ENCODE measurements around the gene ZNF197. TPM values are rescaled to one million over a fixed set of nuclear protein-coding genes. Genes with fewer than 3 reads are reported as not detected.
A peak's percentile ranks its signal among the peaks of the same experiment; 100 is the strongest.
"Not testable (repeated sequence)": the region's sequence is repeated elsewhere in the genome, so short reads cannot be mapped to it uniquely, and the experiment has no call there.

The ZNF197 gene
- total RNA-seq, 2 experiments from 2014 or later: 13.2 to 14.8 TPM

DNA sequence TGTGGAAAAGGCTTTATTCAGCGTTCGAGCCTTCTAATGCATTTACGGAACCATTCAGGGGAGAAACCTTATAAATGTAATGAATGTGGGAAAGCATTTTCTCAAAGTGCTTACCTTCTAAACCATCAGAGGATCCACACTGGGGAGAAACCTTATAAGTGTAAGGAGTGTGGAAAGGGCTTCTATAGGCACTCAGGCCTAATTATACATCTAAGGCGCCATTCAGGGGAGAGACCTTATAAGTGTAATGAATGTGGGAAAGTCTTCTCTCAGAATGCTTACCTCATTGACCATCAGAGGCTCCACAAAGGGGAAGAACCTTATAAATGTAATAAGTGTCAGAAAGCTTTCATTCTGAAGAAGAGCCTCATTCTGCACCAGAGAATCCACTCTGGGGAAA lies 17.5 kb downstream of the ZNF197 start:
- H3K9me3 Mint-ChIP-seq: peaks cover 69% of the 10 kb centered on the region
- ChIA-PET POLR2A (no interaction called here), CTCF (no interaction called here)
- no peak overlapping the region for H3K4me3 Mint-ChIP-seq
- H3K27ac Mint-ChIP-seq: no peak overlapping the region
- DNase-seq: no peak
- H3K27me3 Mint-ChIP-seq: no peaks in the 10 kb centered on the region
- H3K4me1 Mint-ChIP-seq: no peaks in the 10 kb centered on the region
- peaks cover 83% of the 10 kb centered on the region for H3K36me3 Mint-ChIP-seq (ENCODE audit: low read depth)

DNA sequence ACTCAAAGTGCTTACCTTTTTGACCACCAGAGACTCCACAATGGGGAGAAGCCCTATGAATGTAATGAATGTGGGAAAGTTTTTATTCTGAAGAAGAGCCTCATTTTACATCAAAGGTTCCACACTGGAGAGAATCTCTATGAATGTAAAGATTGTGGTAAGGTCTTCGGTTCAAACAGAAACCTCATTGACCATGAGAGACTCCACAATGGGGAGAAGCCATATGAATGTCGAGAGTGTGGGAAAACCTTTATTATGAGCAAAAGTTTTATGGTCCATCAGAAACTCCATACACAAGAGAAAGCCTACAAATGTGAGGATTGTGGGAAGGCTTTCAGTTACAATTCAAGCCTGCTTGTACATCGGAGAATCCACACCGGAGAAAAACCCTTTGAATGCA lies 18.2 kb downstream of the ZNF197 start:
- H3K4me3 Mint-ChIP-seq: no peak overlapping the region
- ChIA-PET POLR2A (no interaction called here), CTCF (no interaction called here)
- H3K27me3 Mint-ChIP-seq: peaks cover under 1% of the 10 kb centered on the region
- peaks cover 5% of the 10 kb centered on the region for H3K4me1 Mint-ChIP-seq
- peaks cover 83% of the 10 kb centered on the region for H3K36me3 Mint-ChIP-seq (ENCODE audit: low read depth)
- no peak for DNase-seq
- H3K9me3 Mint-ChIP-seq: peaks cover 71% of the 10 kb centered on the region
- H3K27ac Mint-ChIP-seq: no peak overlapping the region

DNA sequence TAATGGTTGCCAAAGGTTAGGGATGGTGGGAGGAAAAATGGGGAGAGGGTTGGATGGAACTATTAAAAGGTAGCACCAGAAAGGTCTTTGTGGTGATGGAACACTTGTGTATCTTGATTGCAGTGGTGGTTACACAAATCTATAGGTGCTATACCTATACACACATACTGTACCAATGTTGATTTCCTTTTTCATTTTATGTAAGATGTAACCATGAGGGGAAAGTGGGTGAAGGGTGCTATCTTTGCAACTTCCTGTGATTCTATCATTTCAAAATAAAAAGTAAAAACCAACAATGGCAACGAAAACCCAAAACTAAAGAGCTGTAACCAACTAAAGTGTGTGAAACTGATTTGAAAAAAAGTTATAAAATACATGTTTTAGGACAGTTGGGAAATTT lies 22.9 kb downstream of the ZNF197 start:
- no peak overlapping the region for H3K27ac Mint-ChIP-seq
- peaks cover 2% of the 10 kb centered on the region for H3K27me3 Mint-ChIP-seq
- CTCF ChIA-PET: interaction anchor here (0.5 to 1.7 kb wide), 2 partner anchors 10 to 20 kb away, joined by 4 to 8 read pairs; no protein-coding TSS in a partner anchor
- H3K4me3 Mint-ChIP-seq: peak overlapping the region; percentile 75
- H3K9me3 Mint-ChIP-seq: peaks cover 45% of the 10 kb centered on the region
- POLR2A ChIA-PET: no interaction called here
- H3K4me1 Mint-ChIP-seq: peaks cover 11% of the 10 kb centered on the region
- H3K36me3 Mint-ChIP-seq (ENCODE audit: low read depth): peaks cover 56% of the 10 kb centered on the region
- no peak for DNase-seq

DNA sequence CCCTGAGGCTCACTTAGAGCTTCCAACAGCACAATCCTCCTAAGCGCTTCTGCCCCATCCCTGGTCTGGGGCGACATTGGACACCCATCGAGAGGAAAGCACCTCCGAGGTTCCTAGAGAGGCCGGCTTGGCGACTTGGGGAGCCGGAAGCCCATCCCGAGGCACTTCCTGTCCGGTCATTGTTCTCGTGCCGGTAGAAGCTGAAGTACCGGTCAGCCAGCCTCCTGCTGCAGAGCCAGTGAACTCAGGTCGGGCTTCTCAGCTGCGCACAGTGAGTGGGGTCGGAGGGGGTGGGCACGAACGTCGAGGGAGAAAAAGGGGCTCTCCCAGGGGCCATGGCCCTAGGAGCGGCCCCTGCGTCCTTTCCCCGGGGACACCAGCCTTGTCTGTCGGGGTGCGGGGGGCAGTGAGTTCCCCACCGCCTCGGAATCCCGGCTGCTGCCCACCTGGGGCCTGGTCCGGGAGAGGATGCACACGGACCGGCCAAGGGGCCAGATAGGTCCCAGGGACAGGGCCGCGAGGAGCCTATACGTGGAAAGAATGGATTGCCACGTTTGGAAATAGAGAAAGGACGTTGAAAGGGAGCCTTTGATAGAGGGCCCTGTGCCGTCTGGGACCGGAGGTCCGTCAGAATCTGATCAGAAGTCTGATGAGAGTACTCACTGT lies 23.9 kb downstream of the ZNF197 start, which contains the start of gene ZNF35:
Gene ZNF35, plus strand, starts transcription at position 169 of the 666 bp plus-strand sequence. CDS start 2,336 bp downstream, outside the sequence.
- peaks cover 11% of the 10 kb centered on the region for H3K4me1 Mint-ChIP-seq
- POLR2A ChIA-PET: no interaction called here
- CTCF ChIA-PET: interaction anchor here (1.7 kb wide), 1 partner anchor 9 kb away, joined by 8 read pairs; no protein-coding TSS in a partner anchor
- peaks cover 52% of the 10 kb centered on the region for H3K36me3 Mint-ChIP-seq (ENCODE audit: low read depth)
- DNase-seq: peak; percentile 14
- peak within 1 kb of the TSS; percentile 75 for H3K4me3 Mint-ChIP-seq
- H3K27me3 Mint-ChIP-seq: peaks cover 2% of the 10 kb centered on the region
- H3K27ac Mint-ChIP-seq: peak within 1 kb of the TSS; percentile 41
- peaks cover 42% of the 10 kb centered on the region for H3K9me3 Mint-ChIP-seq

DNA sequence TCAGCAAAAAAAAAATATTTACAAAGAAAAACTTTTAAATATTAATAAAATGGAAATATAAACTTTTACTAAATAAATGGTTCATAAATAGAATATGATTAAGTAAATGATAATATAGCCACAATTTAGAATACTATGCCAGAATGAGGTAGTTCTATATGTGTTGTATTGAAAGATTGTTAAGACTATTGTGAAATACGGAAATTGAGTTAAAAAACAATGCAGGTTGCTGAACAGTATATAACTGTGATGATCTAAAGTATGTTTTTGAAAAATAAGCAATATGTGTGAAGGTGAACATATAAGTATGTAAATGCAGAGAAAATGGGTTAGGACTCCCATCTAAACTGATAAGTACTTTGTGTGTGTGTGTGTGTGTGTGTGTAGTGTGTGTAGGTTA lies 24.9 kb downstream of the ZNF197 start:
- ChIA-PET CTCF (no interaction called here), POLR2A (no interaction called here)
- Mint-ChIP-seq H3K27ac (no peak overlapping the region), H3K4me3 (no peak overlapping the region), H3K4me1 (peaks cover 11% of the 10 kb centered on the region), H3K9me3 (peaks cover 38% of the 10 kb centered on the region), H3K27me3 (peaks cover 2% of the 10 kb centered on the region), H3K36me3 (ENCODE audit: low read depth) (peaks cover 58% of the 10 kb centered on the region)
- no peak for DNase-seq

DNA sequence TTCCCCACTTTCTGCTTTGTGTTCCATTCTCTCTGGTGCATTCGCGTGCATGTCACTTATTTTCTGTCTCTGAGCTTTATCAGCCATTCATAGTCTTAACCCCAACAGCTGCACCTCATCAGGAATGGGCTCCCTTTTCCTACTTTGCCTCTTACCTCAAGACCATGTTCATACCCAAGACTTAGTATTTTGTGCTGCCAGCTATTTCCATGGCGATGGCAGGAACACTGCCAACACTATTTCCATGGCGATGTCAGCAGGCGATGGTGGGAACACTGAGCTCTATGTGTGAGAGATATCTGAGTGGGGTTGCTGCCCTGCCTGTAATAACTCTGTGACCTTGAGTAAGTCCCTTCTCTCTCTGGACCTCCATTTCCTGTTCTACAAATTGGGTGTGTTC lies 29.2 kb downstream of the ZNF197 start:
- ChIA-PET POLR2A (no interaction called here), CTCF (interaction anchor here (0.9 kb wide), 1 partner anchor 18 kb away, joined by 3 read pairs; no protein-coding TSS in a partner anchor)
- Mint-ChIP-seq H3K27me3 (no peaks in the 10 kb centered on the region), H3K27ac (no peak overlapping the region), H3K4me1 (peaks cover 3% of the 10 kb centered on the region), H3K9me3 (peaks cover 32% of the 10 kb centered on the region), H3K4me3 (no peak overlapping the region), H3K36me3 (ENCODE audit: low read depth) (peaks cover 58% of the 10 kb centered on the region)
- DNase-seq: no peak

DNA sequence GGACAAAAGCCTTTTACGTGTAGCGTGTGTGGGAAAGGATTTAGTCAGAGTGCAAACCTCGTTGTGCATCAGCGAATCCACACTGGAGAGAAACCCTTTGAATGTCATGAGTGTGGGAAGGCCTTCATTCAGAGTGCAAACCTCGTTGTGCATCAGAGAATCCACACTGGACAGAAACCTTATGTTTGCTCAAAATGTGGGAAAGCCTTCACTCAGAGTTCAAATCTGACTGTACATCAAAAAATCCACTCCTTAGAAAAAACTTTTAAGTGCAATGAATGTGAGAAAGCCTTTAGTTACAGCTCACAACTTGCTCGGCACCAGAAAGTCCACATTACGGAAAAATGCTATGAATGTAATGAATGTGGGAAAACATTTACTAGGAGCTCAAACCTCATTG lies 34.2 kb downstream of the ZNF197 start:
- no peak for DNase-seq
- H3K9me3 Mint-ChIP-seq: peaks cover 58% of the 10 kb centered on the region
- ChIA-PET CTCF (interaction anchor here (2.0 kb wide), 1 partner anchor 11 kb away, joined by 8 read pairs; the partner anchor contains the start of gene ZNF35), POLR2A (no interaction called here)
- H3K4me3 Mint-ChIP-seq: no peak overlapping the region
- H3K4me1 Mint-ChIP-seq: no peaks in the 10 kb centered on the region
- H3K27me3 Mint-ChIP-seq: no peaks in the 10 kb centered on the region
- no peak overlapping the region for H3K27ac Mint-ChIP-seq
- H3K36me3 Mint-ChIP-seq (ENCODE audit: low read depth): peaks cover 55% of the 10 kb centered on the region

DNA sequence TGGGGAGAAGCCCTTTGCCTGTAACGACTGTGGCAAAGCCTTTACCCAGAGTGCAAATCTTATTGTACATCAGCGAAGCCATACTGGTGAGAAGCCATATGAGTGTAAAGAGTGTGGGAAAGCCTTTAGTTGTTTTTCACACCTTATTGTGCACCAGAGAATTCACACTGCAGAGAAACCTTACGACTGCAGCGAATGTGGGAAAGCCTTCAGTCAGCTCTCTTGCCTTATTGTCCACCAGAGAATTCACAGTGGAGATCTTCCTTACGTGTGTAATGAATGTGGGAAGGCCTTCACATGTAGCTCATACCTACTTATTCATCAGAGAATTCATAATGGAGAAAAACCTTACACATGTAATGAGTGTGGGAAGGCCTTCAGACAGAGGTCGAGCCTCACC lies 34.6 kb downstream of the ZNF197 start:
- peaks cover 51% of the 10 kb centered on the region for H3K36me3 Mint-ChIP-seq (ENCODE audit: low read depth)
- no peaks in the 10 kb centered on the region for H3K27me3 Mint-ChIP-seq
- no peak overlapping the region for H3K4me3 Mint-ChIP-seq
- no peak for DNase-seq
- H3K27ac Mint-ChIP-seq: no peak overlapping the region
- CTCF ChIA-PET: no interaction called here
- H3K9me3 Mint-ChIP-seq: peaks cover 62% of the 10 kb centered on the region
- POLR2A ChIA-PET: no interaction called here
- no peaks in the 10 kb centered on the region for H3K4me1 Mint-ChIP-seq

DNA sequence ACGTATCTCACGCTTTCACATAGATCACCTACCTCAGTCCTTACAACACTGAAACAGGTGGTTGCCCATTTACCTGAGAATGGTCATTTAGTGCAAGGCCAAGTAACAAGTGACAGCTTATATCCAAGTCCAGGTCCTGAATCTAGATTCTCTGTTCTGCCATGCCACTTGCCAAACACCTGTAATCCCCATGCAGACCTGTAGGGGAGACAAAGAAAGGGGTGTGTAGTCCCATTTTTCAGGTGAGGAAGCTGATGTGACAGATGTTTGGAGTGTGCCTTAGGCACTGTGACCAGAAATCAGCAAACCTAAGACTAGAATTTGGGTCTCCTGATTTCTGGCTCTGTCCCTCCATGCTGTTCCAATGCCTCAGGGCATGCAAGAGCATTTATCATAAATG lies 36.4 kb downstream of the ZNF197 start:
- H3K4me1 Mint-ChIP-seq: no peaks in the 10 kb centered on the region
- peaks cover 65% of the 10 kb centered on the region for H3K9me3 Mint-ChIP-seq

DNA sequence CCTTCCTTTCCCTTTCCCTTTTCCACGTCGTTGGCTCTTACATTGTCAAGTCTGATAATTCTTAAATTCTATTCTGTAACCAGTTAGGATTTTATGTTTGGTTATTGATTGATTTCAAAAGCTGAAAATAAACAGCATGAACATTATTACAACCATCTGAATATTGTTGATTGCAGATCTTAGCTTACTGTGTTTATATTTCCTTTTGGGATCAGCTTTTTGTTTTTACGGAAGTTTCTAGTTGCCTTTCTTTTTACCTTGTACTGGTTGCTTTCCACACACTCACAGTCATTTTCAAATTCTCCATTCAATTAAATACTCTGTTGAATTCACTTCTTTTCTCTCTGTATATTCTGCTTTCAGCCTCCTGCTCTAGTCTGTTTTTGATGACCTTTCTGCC lies 40.3 kb downstream of the ZNF197 start:
- H3K36me3 Mint-ChIP-seq (ENCODE audit: low read depth): peaks cover 10% of the 10 kb centered on the region
- H3K27me3 Mint-ChIP-seq: no peaks in the 10 kb centered on the region
- no peak overlapping the region for H3K27ac Mint-ChIP-seq
- no peaks in the 10 kb centered on the region for H3K4me1 Mint-ChIP-seq
- H3K9me3 Mint-ChIP-seq: peaks cover 40% of the 10 kb centered on the region
- CTCF ChIA-PET: no interaction called here
- no peak overlapping the region for H3K4me3 Mint-ChIP-seq
- POLR2A ChIA-PET: interaction anchor here (0.6 kb wide), 1 partner anchor 201 kb away, joined by 3 read pairs; no protein-coding TSS in a partner anchor
- no peak for DNase-seq

More for the DNA sequence above, 36.4 kb downstream of the ZNF197 start:
- Mint-ChIP-seq H3K36me3 (ENCODE audit: low read depth) (peaks cover 43% of the 10 kb centered on the region), H3K4me3 (no peak overlapping the region), H3K27ac (no peak overlapping the region), H3K27me3 (no peaks in the 10 kb centered on the region)
- no peak for DNase-seq
- ChIA-PET POLR2A (no interaction called here), CTCF (interaction anchor here (0.8 kb wide), 1 partner anchor 137 kb away, joined by 3 read pairs; no protein-coding TSS in a partner anchor)

DNA sequence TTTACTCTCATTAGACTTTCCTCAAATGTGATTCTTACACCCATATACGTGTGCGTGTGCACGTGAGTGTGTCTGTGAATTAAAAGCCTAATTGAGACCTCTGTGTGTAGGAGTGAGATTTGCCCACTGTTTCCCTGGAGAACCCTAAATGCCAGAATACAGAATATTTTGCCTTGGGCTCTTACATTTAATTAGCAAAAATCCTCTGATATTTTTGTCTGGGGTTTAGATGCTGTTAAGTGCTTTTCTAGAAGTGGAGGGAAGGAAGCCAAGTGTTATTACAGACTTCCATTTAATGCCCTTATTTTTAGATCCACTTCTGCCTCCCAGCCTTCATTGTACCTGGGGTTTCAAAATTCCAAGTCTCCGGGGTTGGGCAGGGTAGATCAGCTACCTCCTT lies 41.5 kb downstream of the ZNF197 start:
- Mint-ChIP-seq H3K4me1 (no peaks in the 10 kb centered on the region), H3K9me3 (peaks cover 33% of the 10 kb centered on the region), H3K27ac (no peak overlapping the region), H3K4me3 (no peak overlapping the region), H3K27me3 (no peaks in the 10 kb centered on the region), H3K36me3 (ENCODE audit: low read depth) (peaks cover 2% of the 10 kb centered on the region)
- POLR2A ChIA-PET: no interaction called here
- DNase-seq: no peak
- CTCF ChIA-PET: no interaction called here

DNA sequence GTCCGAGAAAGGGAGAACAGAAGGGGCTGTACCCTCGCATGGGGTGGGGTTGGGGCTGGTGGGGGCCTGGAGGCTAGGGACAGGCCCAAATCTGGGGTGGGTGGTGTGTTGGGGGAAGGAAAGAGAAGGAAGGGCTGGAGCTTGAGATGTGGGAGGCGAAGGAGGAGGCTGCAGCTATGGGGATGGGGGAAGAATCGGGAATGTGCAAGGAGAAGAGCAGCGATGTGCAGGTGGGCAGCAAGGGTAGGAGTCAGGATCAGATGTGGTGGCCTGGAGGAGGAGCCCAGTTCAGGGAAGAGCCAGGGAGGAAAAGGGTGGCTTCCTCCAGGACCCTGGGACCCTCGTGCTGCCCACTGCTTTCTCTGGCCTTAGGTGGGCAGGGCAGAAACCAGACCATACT lies 44.9 kb downstream of the ZNF197 start:
- H3K27ac Mint-ChIP-seq: no peak overlapping the region
- no peaks in the 10 kb centered on the region for H3K4me1 Mint-ChIP-seq
- peaks cover 29% of the 10 kb centered on the region for H3K9me3 Mint-ChIP-seq
- H3K27me3 Mint-ChIP-seq: no peaks in the 10 kb centered on the region
- H3K4me3 Mint-ChIP-seq: no peak overlapping the region
- ChIA-PET POLR2A (no interaction called here), CTCF (interaction anchor here (0.6 kb wide), 1 partner anchor 212 kb away, joined by 3 read pairs; no protein-coding TSS in a partner anchor)
- DNase-seq: no peak
- H3K36me3 Mint-ChIP-seq (ENCODE audit: low read depth): no peaks in the 10 kb centered on the region

DNA sequence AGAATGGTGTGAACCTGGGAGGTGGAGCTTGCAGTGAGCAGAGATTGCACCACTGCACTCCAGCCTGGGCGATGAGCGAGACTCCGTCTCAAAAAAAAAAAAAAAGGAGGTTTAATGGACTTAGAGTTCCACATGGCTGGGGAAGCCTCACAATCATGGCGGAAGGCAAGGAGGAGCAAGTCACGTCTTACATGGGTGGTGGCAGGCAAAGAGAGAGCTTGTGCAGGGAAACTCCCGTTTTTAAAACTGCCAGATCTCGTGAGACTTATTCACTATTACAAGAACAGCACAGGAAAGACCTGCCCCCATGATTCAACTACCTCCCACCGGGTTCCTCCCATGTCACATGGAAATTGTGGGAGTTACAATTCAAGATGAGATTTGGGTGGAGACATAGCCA lies 48.6 kb downstream of the ZNF197 start:
- H3K36me3 Mint-ChIP-seq (ENCODE audit: low read depth); CTCF ChIA-PET; H3K4me1 Mint-ChIP-seq; H3K4me3 Mint-ChIP-seq; POLR2A ChIA-PET; DNase-seq; H3K27ac Mint-ChIP-seq; H3K27me3 Mint-ChIP-seq: not testable (repeated sequence)
- peaks cover 24% of the 10 kb centered on the region for H3K9me3 Mint-ChIP-seq

DNA sequence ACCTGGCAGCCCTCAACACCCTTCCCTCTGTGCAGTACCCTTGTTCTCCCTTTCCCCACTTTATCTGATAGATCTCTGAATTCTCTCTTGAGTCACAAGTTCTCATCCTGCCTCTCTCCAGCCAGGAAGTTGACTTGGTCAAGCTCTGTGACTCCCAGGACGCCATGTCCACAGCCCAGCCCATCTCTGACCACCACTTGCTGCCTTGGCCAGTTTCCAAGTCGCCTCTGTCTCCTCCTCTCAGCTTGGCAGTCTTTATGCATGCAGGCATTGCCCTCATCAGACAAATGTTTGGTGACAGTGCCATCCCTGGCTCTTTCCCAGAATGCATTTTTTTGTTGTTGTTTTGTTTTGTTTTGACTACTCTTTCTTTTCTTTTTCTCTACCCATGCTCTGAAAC lies 49.4 kb downstream of the ZNF197 start:
- ChIA-PET CTCF (no interaction called here), POLR2A (no interaction called here)

More for the DNA sequence above, 49.4 kb downstream of the ZNF197 start:
- no peak overlapping the region for H3K27ac Mint-ChIP-seq
- no peak overlapping the region for H3K4me3 Mint-ChIP-seq
- peaks cover 24% of the 10 kb centered on the region for H3K9me3 Mint-ChIP-seq
- no peaks in the 10 kb centered on the region for H3K27me3 Mint-ChIP-seq
- H3K36me3 Mint-ChIP-seq (ENCODE audit: low read depth): no peaks in the 10 kb centered on the region
- DNase-seq: no peak
- H3K4me1 Mint-ChIP-seq: no peaks in the 10 kb centered on the region
